Measurements from ENCODE around the gene JAK1. TPM values are rescaled to one million over a fixed set of nuclear protein-coding genes. Genes with fewer than 3 reads are reported as not detected.

The JAK1 gene
- total RNA-seq, 4 donors from 2014 or later: 102 to 165 (median 120) TPM

GRCh38 chr1:64948216-64948615 is 18.1 kb downstream of the JAK1 start:
- H3K4me3 ChIP-seq (replicated peaks in 1 of 3): no peak overlapping the region
- TF ChIP-seq POLR2A (IDR thresholded peaks at IDR 0.05) (no peak), CTCF (IDR thresholded peaks at IDR 0.05) (no peak)
- 92 to 99% methylated on average over 2 of the region's 2 CpGs for WGBS, 2 donors
- peaks cover 13 to 23% of the 10 kb centered on the region in 2 donors for H3K4me1 ChIP-seq
- H3K27me3 ChIP-seq: no peaks in the 10 kb centered on the region
- DNase-seq: no peak
- H3K36me3 ChIP-seq: no peaks in the 10 kb centered on the region
- intact Hi-C loops (cut with DNase I): no loop called here
- no peak overlapping the region for H3K27ac ChIP-seq
- no peaks in the 10 kb centered on the region for H3K9me3 ChIP-seq

DNA sequence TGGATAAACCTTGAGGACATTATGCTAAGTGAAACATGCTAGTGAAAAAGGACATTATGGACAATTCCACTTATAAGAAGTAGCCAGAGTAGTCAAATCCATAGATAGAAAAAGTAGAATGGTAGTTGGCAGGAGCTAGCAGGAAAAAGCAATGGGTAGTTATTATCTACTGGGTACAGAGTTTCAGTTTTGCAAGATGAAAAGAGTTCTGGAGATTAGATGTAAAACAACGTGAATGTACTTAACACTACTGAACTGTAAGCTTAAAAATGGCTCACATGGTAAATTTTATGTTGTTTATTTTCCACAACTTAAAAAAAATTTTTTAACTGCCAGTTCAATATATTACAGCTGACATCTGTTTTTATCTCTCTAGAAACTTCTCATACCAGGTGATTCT is 19.4 kb downstream of the JAK1 start:
- intact Hi-C loops (cut with DNase I): no loop called here
- no peak for DNase-seq
- WGBS, 2 donors: 0% methylated on average over 1 of the region's 1 CpG
- Histone ChIP-seq H3K36me3 (no peaks in the 10 kb centered on the region), H3K4me1 (peaks cover 17% of the 10 kb centered on the region in 2 donors), H3K27me3 (no peaks in the 10 kb centered on the region), H3K27ac (no peak overlapping the region), H3K9me3 (no peaks in the 10 kb centered on the region), H3K4me3 (replicated peaks in 1 of 3) (no peak overlapping the region)
- TF ChIP-seq CTCF (IDR thresholded peaks at IDR 0.05): no peak
- TF ChIP-seq POLR2A (IDR thresholded peaks at IDR 0.05): no peak

DNA sequence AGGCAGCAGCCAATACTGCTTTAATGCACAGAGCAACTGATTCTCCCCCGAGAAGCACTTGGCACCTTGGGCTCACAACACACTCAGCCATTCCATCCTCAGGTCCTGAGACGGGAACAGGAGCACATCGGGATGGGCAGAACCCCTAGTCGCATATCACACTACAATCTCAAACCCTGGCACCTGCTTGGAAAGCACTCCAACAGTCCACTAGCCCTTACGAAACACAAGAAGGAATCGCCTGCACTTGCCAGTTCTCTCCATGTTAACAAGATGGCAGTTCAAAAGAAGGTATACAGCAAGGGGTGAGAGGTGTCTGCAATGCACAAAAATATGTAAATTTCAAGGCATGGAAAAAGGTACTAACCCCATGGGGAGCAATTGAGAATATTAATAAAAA is 21.4 kb downstream of the JAK1 start:
- WGBS, 2 donors: 90 to 95% methylated on average over 6 of the region's 6 CpGs
- Histone ChIP-seq H3K27me3 (no peaks in the 10 kb centered on the region), H3K27ac (no peak overlapping the region), H3K9me3 (no peaks in the 10 kb centered on the region), H3K4me3 (replicated peaks in 1 of 3) (no peak overlapping the region), H3K4me1 (peaks cover 11 to 17% of the 10 kb centered on the region in 2 donors), H3K36me3 (no peaks in the 10 kb centered on the region)
- intact Hi-C loops (cut with DNase I): no loop called here
- no peak for TF ChIP-seq POLR2A (IDR thresholded peaks at IDR 0.05)
- no peak for TF ChIP-seq CTCF (IDR thresholded peaks at IDR 0.05)
- DNase-seq: no peak

GRCh38 chr1:64942675-64943074 is 23.7 kb downstream of the JAK1 start:
- DNase-seq: no peak
- no peaks in the 10 kb centered on the region for H3K36me3 ChIP-seq
- H3K27me3 ChIP-seq: no peaks in the 10 kb centered on the region
- H3K9me3 ChIP-seq: no peaks in the 10 kb centered on the region
- no peak overlapping the region for H3K27ac ChIP-seq
- WGBS, 2 donors: 48 to 54% methylated on average over 3 of the region's 3 CpGs
- TF ChIP-seq CTCF (IDR thresholded peaks at IDR 0.05) (no peak), POLR2A (IDR thresholded peaks at IDR 0.05) (no peak)
- H3K4me1 ChIP-seq: peaks cover 0 to 4% of the 10 kb centered on the region in 2 donors
- intact Hi-C loops (cut with DNase I): no loop called here
- no peak overlapping the region for H3K4me3 ChIP-seq (replicated peaks in 1 of 3)

GRCh38 chr1:64942118-64942517 is 24.2 kb downstream of the JAK1 start:
- peaks cover 0 to 4% of the 10 kb centered on the region in 2 donors for H3K4me1 ChIP-seq
- no peak for TF ChIP-seq CTCF (IDR thresholded peaks at IDR 0.05)
- no peak for TF ChIP-seq POLR2A (IDR thresholded peaks at IDR 0.05)
- no peak for DNase-seq

More at GRCh38 chr1:64942118-64942517, 24.2 kb downstream of the JAK1 start:
- intact Hi-C loops (cut with DNase I): no loop called here
- Histone ChIP-seq H3K4me3 (replicated peaks in 1 of 3) (no peak overlapping the region), H3K9me3 (no peaks in the 10 kb centered on the region), H3K27ac (no peak overlapping the region), H3K36me3 (no peaks in the 10 kb centered on the region), H3K27me3 (no peaks in the 10 kb centered on the region)
- 88 to 90% methylated on average over 4 of the region's 4 CpGs for WGBS, 2 donors
